Activated CD8-positive, alpha-beta memory T cell treated with anti-CD3 and anti-CD28 coated beads, Interleukin-2, amount 50 U/mL, for 24 hours (primary cell): Measurements from ENCODE around the gene HNRNPC.
"Not testable (repeated sequence)": the region's sequence is repeated elsewhere in the genome, so short reads cannot be mapped to it uniquely, and the experiment has no call there.

ENCODE experiments used
- DNase-seq: peaks from one replicate; pipeline ENCODE4 v3.0.0-alpha.2; 2020; ENCODE audit errors: extremely low read depth

Gene HNRNPC

GRCh38 chr14:21244544-21244943, 24.7 kb downstream of the HNRNPC start:
- DNase-seq: no peak

DNA sequence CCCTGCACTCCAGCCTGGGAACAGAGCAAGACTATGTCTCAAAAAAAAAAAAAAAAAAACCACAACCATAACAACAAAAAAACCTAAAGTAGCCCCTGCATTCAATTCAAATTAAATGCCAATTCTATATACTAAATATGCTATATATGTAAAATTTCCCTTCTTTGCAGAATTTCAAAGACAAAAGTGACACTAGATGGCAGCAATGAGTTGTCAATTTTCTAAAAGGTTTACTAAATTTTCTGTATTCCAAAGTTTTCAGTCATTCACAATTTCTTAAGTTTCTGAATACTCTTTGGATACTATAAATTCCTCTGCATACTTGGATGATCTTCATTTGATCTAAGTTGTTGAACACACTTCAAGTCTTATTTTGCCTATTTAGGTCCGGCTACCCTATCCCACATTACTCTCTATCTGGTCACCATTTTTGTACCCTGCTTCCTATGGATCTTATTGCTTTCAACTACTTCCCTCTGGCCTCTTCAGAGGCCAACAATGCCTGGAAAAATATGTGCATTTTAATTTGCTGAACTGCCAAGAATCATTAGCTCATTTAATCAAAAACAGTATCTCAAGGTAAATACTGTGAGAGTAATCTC, 27.9 kb downstream of the HNRNPC start:
- DNase-seq: no peak

GRCh38 chr14:21240417-21240816, 28.8 kb downstream of the HNRNPC start:
- DNase-seq: no peak

- no peak for DNase-seq
Observed at GRCh38 chr14:21238823-21239518, 30.3 kb downstream of the HNRNPC start.

GRCh38 chr14:21236948-21237797, 32.1 kb downstream of the HNRNPC start:
- DNase-seq: no peak

DNA sequence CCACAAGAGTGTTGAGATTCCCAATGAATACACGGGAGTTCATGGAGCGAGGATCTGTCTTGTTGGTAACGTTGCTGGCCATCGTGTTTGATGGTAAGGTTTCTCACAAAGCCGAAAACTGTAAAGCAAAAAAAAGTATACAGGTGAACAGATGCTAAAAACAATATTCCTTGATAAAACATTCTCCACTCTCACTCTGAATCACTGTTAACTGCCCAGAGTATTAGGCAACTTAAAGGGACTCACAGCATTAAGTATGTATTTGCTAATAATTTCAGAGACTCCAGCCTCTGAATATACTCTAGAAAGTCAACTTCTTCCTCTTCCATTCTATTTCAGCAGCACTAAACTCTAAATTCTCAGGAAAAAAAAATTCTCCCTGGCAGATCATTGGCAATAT, 35.1 kb downstream of the HNRNPC start:
- DNase-seq: no peak

- DNase-seq: no peak
Observed at GRCh38 chr14:21233457-21234076, 35.7 kb downstream of the HNRNPC start.

GRCh38 chr14:21231020-21231652, 38.1 kb downstream of the HNRNPC start:
- DNase-seq: no peak

GRCh38 chr14:21229821-21230220, 39.4 kb downstream of the HNRNPC start:
- no peak for DNase-seq

- no peak for DNase-seq
Observed at GRCh38 chr14:21227981-21228380, 41.3 kb downstream of the HNRNPC start.

GRCh38 chr14:21227150-21227549, 42.1 kb downstream of the HNRNPC start:
- DNase-seq: no peak

GRCh38 chr14:21226467-21226866, 42.8 kb downstream of the HNRNPC start:
- DNase-seq: no peak

GRCh38 chr14:21225164-21225563, 44.1 kb downstream of the HNRNPC start:
- not testable (repeated sequence) for DNase-seq

DNA sequence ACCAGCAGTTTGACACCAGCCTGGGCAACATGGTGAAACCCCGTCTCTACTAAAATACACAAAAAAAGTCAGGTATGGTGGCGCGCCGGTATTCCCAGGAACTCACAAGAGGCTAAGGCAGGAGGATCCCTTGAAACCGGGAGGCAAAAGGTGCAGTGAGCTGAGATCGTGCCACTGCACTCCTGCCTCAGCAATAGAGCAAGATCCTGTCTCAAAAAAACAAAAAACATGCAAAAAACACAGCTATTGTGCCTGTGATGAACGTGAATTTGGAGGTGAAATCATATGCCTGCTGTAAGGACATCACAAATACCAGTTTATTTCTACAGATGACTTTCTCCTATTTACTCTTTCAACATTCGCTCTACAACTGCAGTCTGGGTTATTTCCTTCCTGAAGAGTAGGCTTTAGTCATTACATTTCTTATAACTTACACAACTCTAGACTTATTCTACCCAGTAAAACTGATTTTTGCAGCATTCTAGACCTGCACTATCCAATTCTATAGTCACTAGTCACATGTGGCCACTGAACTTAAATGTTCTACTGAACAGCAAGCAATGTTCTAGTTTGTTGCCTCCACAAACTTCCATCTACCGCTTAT, 48.3 kb downstream of the HNRNPC start:
- DNase-seq: no peak

DNA sequence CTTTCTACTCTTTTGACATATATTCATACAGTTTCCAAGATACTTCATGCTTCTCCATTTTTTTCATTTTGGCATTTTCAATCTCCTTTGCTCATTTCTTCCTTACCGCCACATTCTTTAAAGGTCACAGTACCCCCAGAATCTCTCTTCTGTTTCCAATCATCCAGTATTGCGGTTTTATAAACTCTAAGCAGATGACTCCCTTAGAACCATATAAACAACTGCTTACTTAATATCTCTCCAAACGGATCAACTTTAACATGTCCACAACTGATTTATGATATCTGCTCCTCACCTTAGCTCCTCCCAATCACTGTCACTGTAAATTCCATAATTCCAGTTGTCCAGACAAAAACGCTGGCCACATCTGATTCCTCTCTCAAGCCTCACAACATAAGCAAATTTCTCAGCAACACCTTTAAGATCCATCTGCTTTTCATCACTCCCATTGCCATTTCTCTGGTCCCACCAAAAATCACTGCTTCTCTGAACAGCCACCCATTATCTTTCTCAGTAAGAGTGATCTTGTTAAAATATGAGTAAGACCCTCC, 49.6 kb downstream of the HNRNPC start:
- DNase-seq: no peak

- no peak for DNase-seq
Observed at GRCh38 chr14:21219120-21219519, 50.1 kb downstream of the HNRNPC start.

- DNase-seq: no peak
Observed at GRCh38 chr14:21215879-21216251, 53.4 kb downstream of the HNRNPC start.

GRCh38 chr14:21215130-21215878, 53.9 kb downstream of the HNRNPC start:
- DNase-seq: no peak

GRCh38 chr14:21213652-21214051, 55.6 kb downstream of the HNRNPC start:
- no peak for DNase-seq

DNA sequence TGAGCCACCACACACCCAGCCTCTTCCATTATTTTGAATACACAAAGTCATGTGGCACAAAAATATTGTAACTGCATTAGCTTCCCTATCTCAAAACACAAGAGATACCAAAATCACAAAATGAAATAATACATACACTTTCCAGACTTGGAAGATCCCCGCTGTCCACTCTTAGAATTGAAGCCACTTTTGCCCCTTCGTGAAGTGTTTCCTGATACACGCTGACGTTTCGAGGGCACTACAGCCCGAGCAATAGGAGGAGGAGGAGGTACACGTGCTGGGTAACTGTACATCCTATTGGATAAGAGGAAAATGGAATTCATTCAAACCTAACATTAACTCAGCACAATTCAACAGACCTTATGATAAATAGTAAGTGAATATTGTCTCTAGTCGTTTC, 56.4 kb downstream of the HNRNPC start:
- not testable (repeated sequence) for DNase-seq
